Renal pelvis (tissue), 4 donors: ENCODE data around the gene DENND2C. TPM values are rescaled to one million over a fixed set of nuclear protein-coding genes. Genes with fewer than 3 reads are reported as not detected.
"Not testable (repeated sequence)": the region's sequence is repeated elsewhere in the genome, so short reads cannot be mapped to it uniquely, and the experiment has no call there.

Source experiments
- DNase-seq: peaks from one replicate; pipeline ENCODE4 v3.0.0-alpha.2; 2013
- polyA plus RNA-seq, 3 donors: library from polyadenylated mRNA; unstranded; fragments of 120-200 nt; gene quantifications; one replicate each; pipeline ENCODE4 v1.2.1, GENCODE V29; 2013; ENCODE audit not compliant: insufficient read length in 3 of 3

DENND2C gene
- polyA plus RNA-seq, 3 donors, result 3.3 to 4.9 (median 4.0) TPM

DNA sequence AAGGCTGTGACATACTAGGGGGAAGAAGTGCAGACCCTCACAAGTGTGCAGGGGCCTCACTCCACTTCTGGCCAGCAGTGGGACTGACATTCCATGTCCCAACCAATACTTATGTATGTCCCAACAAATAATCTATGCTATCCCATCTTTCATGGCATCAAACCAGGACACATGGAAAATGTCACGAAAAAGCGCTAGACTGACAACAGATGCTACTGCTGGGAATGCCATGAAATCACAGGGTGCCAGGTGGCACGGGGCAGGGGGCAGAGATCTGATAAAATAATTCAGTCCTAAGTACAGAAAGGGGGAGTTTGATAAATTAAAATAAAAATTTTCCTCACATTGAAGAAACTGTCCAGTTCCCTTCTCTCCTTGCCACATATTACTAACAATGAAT is 60.8 kb downstream of the DENND2C start:
- no peak for DNase-seq

DNA sequence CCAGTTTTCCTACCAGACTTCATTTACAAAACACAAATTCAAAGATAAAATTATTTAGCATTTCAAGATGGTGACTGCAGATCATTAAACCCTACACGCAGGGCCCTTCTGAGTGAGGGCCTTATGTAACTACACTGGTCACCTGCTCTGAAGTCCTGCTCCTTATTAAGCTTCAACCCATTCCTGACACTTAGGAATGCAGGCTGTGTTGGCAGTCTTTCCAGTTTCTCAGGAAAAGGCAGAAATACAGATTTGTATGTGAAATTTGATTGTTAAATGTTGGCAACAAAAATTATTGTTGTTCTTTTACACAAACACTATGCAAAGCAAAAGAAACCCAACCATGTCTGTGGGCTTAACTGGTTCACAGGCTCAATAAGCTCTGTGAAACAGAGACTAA is 62.6 kb downstream of the DENND2C start:
- DNase-seq, result no peak

DNA sequence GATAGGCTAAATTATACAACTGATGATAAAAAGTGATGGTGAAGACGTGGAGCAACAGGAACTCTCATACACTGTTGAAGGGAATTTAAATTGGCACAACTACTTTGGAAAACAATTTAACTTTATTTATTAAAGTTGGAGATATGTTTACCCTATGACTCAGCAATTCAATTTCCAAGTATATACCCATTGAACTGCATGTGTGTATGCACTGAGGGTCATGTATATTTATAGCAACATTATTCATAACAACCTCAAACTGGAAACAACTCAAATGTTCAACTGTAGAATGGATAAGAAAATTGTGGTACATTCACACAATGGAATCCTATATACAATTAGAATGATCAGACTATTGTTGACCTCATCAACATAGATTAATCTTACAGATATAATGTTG is 71.9 kb downstream of the DENND2C start:
- DNase-seq, result no peak

DNA sequence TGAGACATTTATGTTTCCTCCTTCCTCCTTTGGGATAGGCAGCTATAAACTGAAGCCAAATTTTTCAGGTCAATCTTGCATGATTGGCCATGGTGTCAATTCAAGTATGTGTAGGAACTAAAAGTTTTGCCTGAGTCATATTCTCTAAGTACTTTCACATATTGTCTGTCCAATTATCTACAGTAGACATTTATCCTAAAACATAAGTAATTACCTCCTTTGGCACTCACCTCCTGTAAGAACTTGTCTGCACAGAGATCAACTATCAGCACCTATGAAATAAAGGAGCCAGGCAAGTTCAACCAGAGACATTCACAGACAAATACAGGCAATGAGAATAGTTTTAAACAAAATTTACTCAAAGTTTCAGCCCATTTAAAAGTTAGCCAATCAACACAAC is 74.2 kb downstream of the DENND2C start:
- DNase-seq, result no peak

DNA sequence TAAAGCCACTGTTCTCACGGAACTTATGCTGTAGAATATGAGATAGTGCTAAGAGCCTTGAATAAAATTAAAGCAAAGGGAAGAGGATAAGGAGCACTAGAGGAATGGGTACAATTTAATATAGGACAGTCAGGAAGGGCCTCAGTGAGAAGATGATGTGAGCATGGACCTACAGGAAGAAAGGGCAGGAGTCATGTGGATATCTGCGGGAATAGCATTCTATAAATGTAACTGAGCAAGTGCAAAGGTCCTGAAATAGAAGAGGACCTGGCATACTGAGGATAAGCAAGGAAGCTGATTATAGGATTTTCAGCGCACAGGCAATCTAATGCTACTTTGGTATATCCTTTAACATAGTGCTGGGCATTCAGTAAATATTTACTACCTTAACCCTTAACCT is 75.8 kb downstream of the DENND2C start:
- no peak for DNase-seq

DNA sequence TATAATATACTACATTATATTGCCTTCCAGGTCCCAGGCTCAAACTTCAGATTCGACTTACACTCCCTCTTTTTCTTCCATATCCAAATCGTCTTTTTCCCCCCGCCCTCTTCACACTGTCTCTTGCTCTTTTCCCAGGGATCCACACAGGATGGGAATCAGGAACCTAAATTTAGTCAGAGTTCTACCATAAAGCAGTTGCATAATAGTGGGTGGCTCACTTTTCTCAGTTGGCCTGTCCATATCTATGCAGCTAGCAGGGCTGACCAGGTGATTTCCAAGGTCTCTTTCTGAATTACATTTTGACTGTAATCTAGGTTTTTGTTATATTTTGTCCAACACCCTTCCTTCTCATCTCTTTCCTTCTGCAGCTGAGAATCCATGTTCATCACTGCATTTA is 80.7 kb downstream of the DENND2C start:
- no peak for DNase-seq

DNA sequence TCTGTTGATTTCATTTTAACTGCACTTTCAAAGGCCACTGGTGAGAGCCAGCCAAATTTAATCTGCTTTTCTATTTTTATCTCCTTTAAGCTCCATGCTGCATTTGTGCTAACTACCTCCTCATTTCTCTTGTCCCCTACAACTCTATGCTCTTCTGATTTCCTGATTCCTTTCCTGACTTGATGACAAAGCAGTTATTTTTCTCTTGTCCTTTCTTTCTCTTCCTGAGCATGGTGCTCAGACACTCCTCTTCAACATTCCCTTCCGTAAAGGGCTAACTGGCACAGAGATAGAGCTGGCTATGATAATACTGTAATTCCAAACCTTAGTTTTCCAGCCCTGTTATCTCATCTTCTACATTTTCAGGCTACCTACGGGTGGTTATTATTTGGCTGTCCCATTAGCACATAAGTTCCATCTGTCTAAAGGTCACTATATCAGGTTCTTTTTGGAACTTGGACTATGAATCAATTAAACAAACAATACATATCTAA is 81.6 kb downstream of the DENND2C start:
- DNase-seq, result no peak

DNA sequence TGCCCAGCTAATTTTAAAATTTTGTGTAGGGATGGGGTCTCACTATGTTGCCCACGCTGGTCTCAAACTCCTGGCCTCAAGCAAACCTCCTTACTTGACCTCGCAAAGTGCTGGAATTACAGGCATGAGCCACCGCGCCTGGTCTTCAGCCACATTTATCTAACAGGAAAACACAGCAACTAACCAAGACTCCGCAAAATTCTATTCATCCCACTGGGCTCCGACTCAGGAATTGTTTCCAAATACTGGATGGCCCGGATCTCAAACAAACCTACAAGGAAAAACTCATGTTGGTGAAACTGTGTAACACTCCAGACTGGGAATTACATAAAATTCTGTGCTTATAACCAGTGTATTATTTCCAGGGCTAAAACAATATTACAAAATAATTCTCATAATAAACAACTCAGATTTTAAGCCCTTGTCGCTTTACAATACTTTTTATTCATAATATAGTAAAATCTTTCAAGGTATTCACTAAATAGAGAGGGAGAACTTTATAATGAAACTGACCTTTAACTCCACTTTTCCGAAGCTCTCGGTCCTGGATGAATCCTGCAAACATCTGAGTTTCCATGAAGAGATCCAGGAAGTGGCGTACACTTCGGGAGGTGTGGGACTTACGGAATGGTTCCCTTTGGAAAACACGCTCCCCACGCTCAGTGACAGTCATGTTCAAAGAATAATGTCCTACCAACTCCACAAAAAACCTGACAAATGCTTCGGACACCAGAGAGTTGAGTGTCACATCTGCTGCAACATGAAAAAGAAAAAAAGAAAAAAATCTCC is 82.5 kb downstream of the DENND2C start:
- no peak for DNase-seq

DNA sequence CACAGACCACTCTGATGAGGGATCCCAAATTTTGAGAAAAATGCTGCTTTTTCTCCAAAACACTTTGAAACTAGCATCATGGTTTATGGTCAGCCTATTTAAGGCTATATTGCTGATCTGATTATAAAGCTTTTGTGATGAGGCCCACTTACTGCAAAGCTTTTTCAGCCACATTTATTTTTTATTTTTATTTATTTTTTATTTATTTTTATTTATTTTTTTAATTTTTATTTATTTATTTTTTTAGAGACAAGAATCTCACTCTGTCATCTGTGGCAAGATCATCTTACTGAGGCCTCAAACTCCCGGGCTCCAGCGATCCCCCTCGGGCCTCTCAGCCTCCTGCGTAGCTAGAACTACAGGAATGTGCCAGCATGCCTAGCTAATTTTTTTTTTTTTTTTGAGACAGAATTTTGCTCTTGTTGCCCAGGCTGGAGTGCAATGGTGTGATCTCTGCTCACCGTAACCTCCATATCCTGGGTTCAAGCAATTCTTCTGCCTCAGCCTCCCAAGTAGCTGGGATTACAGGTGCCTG is 83.3 kb downstream of the DENND2C start:
- DNase-seq, result no peak

DNA sequence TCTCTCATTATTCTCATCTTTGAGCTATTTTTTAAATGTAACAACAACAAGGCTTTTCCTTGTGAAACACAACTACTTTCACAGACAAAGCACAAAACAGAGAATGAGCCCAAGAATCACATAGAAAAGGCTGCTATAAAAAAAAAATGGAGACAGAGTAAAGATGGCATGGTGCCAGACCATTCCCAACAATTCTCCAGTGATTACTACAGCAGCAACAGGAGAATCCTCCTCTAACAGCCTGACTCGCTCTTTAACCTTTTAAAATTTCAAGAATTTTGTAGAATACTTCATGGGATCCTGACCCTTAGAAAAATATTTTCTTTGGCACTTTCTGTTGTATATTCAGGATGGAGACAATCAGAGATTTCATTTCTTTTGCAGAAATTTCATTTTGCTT is 84.6 kb downstream of the DENND2C start:
- DNase-seq, result no peak

DNA sequence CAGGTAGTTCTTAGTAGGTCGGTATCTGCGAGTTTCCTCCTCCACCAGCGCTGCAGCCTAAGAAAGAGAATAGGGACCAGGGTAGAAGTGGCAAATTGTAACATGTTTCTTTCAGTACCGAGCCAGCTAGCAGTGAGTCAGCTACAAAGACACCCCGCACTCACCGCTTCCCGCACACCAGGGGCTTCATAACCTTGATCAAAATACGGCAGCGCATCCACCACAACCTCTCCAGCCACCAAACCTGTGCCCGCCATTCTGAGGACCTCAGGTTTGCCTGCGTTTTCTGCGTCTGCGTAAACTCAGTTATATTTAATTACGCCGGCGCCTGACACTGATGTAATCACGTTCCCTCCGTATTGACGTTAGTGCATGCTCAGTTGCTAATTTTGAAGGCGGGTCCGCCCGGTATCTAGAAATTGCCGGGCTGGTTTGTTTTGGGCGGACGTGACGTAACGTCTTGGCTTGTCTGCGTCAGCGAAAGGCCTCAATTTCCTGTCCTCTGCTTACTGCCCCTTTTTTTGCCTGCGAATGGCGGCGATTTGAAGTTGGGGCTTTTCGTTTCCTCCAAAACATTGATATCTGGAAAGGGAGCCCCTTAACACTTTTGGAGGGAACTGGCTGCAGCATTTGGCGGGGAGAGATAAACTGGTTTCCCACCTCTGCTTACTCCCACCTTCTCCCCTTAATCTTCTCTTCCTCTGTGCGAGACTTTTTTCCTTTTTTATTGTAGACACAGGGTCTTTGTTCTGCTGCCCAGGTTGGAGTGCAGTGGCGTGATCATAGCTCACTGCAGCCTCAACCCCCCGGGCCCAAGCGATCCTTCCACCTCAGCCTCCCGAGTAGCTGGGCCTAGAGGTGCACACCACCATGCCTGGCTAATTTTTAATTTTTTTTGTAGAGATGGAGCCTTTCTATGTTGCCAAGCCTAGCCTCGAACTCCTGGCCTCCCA is 88.2 kb downstream of the DENND2C start, which contains the start of gene BCAS2:
TSS of gene BCAS2 (minus strand) at position 281 of the 953 bp plus-strand sequence. CDS start at position 257, 24 bp downstream.
- DNase-seq, result peak; percentile 99

DNA sequence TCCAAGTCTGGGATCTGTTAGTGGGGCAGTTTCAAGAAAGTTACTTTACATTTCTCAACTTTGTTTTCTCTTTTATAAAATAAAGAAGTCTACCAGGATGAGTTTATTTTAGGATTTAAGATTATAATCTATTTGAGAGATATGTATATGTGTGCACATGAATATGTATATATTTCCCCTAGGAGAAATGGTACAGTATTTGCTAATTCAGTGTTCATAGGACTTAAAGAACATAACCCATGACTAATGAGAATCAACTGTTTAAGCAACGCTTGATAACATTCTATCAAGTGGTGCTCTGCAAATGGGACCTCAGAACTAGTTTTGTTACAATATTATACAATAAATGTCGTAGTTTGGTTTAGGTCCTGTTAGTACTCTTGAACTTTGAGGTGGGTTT is 95.5 kb downstream of the DENND2C start:
- DNase-seq, result no peak

DNA sequence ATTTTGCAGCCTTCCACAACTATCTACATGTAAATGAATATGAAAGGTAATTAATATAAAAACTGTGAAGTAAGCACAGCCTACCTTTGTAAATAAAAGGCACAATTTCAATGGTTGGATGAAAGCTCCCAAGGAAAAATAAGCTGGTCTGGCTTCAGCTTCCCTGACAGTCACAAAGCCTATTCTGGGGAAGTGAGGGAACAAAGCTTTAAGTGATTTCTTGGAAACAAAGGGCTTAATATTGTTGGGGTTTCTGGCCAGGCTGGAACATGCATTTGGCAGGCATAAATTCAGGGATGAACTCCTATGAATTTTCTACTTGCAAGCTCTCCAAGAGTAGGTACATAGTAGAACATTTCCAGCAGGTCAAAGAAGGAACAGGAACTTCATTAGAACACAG is 105.7 kb downstream of the DENND2C start:
- DNase-seq, result no peak

DNA sequence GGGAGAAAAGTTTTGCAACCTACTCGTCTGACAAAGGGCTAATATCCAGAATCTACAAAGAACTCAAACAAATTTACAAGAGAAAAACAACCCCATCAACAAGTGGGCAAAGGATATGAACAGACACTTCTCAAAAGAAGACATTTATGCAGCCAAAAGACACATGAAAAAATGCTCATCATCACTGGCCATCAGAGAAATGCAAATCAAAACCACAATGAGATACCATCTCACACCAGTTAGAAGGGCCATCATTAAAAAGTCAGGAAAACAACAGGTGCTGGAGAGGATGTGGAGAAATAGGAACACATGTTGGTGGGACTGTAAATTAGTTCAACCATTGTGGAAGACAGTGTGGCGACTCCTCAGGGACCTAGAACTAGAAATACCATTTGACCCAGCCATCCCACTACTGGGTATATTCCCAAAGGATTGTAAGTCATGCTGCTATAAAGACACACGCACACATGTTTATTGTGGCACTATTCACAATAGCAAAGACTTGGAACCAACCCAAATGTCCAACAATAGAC is 106.8 kb downstream of the DENND2C start:
- DNase-seq, result not testable (repeated sequence)

DNA sequence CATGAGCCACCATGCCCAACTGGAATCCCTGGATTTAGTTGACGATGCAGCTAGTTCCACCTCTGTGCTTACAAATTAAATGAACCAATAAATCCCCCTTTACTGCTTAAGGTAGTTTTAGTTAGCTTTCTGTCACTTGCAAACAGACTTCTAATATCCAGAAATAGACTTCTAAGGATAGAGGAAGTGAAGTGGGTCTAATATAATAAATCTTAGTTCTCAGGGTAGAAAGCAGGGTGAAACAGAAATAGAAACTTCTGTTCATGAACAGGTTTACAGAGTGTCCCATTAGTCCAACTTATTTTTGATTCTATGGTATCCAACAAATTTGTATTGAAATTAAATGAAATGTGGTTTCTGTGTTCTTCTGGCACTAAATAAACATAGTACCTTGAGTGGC is 108.5 kb downstream of the DENND2C start:
- DNase-seq, result no peak

DNA sequence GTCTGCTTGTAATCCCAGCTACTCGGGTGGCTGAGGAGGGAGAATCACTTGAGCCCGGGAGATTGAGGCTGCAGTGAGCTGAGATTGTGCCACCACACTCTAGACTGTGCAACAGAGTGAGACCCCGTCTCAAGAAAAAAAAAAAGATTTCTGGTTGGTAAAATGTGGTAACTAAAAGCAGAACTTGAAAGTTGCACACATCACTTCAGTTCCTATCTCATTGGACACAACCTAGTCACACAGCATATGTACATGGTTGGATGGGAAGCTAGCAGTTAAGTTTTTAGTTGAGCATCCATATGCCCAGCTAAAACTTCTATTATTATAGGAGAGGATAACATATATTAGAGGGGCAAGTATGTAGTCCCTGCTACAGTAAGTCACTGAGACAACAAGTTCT is 110.5 kb downstream of the DENND2C start:
- no peak for DNase-seq

DNA sequence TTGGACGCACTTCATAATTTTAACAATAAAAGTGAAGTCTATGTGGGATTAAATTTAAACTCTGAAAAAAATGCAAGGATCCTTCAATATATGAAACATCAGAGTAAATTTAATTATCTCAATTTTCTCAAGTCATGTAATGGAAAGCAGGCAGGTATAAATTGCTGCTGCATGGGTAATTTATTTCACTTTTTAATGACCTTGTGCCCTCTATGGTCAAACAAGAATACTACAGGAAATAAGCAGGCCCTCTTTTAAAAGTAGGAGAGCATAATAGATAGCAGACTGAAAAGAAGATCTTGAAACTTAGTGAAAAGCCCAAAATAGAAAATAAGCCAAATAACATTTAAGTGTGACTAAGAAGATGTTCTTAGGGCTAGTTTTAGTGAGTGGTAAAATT is 111.3 kb downstream of the DENND2C start:
- no peak for DNase-seq

DNA sequence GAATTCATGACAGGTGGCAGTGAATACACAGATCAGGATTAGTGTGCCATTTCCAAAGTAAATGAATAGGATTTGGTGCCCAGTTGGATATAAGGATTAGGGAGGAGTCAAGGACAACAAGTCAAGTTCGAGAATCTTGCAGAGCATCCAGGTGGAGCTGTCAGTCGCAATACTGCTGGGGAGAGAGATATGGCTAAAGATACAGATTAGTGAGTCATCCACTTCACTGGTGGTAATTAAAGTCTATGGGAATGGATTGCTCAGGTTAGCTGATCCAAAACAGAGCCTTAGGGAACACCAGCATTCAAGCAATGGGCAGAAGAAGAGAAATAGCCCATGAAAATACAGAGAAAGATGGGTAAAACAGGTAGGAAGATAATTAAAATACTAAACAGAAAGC is 115.3 kb downstream of the DENND2C start:
- DNase-seq, result no peak

DNA sequence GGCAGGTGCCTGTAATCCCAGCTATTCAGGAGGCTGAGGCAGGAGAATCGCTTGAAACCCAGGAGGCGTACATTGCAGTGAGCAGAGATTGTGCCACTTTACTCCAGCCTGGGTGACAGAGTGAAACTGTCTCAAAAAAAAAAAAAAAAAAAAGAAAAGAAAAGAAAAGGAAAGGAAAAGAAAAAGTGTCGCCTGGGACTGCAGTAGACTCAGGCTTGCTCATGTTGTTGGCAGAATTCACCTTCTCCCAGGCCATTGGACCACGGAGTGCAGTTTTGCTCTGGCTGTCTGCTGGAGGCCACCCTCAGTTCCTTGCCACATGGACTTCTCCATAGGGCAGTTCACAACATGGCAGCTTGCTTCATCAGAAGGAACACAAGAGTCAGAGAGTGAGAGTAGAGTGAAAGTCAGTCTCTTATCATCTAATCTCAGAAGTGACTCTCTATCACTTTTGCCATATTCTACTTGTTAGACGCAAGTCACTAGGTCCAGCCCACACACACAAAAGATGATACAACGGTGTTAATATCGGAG is 117.7 kb downstream of the DENND2C start:
- DNase-seq, result no peak

DNA sequence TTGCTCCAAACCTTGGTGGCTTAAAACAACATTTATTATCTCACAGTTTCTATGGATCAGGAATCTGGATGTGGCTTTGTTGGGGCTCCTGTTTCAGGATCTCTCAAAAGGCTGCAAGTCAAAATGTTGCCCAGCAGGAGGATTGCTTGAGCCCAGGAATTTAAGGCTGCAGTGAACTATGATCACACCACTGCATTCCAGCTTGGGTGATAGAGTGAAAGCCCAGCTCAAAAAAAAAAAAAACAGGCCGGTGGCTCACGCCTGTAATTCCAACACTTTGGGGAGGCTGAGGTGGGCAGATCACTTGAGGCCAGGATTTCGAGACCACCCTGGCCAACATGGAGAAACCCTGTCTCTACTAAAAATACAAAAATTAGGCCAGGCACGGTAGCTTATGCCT is 118.4 kb downstream of the DENND2C start:
- no peak for DNase-seq

DNA sequence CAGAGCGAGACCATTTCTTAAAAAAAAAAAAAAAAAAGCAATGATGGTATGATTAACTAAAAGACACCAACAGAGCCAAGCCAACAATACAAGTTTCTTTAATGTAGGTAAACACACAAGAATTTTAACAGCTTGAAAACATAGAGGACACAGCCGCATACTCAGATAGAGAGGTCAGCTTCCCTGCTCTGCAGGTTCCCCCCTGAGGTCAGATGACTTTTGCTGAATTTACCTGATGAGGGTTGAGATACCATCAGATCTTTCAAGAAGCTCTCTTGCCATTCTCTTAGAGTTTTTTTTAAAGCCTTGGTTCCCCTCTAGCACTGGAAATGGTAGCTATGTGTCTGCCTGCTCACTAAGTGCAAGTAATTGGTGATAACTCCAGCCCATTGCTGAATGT is 119.5 kb downstream of the DENND2C start:
- DNase-seq, result no peak

DNA sequence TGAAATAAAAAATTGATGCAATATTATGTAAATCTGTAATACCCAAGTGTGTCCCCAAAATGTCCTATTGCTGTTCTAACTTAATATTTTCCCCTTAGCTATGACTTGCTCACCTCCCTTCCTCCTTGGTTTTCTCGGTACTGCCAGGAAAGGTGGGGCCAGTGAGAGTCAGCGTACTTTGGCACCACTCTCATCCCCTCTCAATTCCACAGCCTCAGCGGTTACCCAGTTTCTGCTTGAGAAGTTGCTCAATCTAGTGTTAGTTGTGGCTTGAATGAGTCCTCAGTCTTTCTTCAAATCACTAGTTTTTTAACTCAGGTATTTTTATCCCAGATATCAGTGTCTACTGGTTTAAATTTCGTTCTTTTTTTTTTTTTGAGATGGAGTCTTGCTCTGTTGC is 120.7 kb downstream of the DENND2C start:
- no peak for DNase-seq
